SKM-1 treated with dmso at 0.1 percent for 144 hours (cell line): ENCODE measurements around the gene TRIM38.
"Not testable (repeated sequence)": the region's sequence is repeated elsewhere in the genome, so short reads cannot be mapped to it uniquely, and the experiment has no call there.

Source experiments
- DNase-seq: peaks from one replicate; lab custom pipeline; 2025; ENCODE audit not compliant: unreplicated experiment; lab: John Stamatoyannopoulos, UW

Gene TRIM38, protein sequence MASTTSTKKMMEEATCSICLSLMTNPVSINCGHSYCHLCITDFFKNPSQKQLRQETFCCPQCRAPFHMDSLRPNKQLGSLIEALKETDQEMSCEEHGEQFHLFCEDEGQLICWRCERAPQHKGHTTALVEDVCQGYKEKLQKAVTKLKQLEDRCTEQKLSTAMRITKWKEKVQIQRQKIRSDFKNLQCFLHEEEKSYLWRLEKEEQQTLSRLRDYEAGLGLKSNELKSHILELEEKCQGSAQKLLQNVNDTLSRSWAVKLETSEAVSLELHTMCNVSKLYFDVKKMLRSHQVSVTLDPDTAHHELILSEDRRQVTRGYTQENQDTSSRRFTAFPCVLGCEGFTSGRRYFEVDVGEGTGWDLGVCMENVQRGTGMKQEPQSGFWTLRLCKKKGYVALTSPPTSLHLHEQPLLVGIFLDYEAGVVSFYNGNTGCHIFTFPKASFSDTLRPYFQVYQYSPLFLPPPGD

DNA sequence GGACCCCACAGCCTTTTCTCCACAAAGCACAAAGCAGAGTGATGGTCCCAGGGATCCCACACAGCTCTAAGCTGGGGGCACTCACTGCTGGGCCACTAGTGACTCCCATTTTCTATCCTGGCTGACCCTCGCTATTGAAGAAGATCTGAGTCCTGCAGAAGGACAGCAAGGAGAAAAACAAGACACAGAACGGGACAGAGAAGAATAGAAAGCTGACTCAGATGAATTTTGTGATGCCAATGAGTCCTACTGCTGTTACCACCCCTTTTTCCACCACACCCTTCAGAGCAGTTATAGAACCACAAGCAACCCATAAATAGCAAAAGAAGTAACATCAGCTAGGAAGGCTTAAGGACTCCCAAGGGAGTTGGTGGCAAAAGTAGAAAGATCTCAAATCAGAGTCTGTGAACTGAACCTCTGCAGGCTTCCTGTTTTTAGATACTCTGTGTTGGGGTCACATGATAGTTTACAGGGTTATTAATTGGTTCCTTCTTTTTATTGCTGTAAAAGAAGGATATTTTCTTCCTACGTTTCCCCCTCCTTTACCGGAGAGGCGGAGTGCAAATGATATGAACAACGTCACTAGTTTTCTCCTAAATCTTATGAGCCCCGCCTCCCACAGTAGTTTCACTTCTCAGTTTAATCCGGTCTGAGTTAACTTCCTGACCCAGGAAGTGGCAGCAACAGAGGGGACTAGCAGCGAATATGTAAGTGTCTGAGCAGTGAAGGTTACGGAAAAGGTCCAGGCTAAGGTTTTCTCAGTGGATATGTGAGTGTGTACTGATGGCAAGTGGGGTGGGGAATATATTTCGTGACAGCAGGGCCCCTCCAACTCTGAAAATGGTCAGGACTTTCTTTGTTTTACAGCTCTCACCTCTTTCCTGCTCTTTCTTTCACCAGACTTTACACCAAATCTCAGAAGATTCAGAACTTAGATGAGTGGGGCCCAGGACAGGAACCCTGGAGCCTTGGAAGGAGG lies at the start of gene TRIM38:
Gene TRIM38, plus strand, starts transcription at position 654 of the 979 bp plus-strand sequence. CDS start 3,721 bp downstream, outside the sequence.
- peak; percentile 88 for DNase-seq

DNA sequence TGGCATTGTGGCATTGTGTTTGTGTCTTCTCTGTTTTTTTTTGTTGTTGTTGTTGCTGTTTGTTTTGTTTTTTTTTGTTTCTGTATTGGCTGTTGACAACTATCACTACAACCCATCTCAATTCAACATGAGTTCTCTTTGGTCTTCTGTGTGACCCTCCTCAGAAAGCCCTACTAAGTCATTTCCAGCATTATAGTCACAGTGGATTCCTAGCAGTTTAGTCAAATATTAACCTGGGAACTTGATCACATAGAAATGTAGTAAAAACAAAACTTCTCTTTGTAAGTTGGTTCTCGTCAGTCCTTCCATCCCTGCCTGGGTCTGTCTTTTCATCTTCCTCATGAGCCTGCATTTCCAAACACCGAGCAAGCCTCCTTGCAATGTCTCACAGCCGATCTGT lies 48.9 kb upstream of the TRIM38 start:
- no peak for DNase-seq

DNA sequence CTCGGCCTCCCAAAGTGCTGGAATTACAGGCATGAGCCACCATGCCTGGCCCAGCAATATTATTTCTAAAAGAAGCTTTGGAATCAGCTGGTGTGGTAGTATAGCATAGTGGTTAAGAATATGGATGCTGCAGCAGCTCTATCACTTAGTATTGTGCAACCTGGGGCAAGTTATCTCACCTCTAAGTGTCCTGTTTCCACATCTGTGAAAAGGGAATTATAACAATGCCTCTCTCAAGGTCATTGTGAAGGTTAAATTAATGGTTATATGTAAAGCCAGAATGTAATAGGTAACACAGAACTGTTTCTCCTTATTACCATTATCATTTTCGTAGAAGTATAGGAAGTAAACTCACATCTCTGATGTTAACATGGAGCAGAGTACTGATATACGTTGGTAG lies 46.3 kb upstream of the TRIM38 start:
- DNase-seq = no peak

DNA sequence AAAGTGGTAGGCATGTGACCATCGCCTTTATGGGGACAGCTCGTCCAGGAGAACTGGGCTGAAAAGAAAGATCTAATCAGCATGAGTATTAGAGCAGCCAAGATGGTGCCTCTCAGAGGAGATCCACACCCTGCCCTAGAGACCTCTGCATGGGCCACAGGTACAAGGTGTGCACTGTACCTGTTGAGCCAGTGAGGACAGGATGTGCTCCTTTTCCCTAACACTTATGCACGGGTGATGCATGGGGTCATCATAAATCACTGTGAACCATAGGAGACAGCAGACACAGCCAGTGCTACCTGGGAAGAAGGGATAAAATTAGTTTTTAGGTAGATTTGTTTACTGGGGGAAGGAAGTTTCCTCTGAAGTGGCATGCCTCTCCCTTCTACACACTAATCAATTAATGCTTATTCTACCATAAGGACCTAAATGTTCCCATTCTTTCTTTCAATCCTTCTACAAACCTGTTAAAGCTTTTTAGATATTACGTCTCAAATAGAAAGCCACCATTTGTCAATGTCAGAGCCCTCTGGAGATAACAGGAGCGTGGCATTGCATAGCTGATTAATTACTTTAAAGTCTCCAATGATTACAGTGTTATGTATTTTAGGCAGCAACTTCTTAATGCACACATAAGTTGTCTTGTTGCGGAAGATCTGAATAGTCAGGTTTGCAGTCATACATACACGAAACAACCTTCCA lies 45.7 kb upstream of the TRIM38 start:
- no peak for DNase-seq

DNA sequence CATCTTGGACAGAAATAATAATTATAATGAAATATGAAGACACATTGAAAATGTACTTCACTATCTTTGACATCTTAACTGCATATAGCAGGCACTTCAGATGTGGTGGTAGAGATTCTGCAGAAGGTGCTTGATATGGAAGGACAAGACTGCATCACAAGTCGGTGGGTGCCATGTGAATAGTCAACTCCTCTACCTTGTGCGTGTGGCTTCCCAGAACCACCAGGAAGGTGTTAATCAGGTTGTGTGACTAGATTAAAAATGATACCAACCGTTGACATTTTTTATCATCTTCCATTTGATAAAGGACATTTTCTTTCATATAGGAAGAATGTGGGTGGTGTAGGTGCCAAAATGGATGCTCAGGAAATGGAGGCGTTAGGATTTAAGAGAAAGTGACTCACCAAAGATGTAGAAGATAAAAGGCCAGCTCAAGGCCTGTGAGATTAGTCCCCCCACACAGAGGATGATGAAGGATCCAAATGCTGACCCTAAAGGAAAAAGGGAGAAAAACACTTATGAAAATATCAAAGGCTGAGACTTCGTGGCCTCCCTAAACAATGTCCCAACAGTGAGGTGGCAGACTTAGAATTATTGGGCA lies 44.4 kb upstream of the TRIM38 start:
- DNase-seq = no peak

DNA sequence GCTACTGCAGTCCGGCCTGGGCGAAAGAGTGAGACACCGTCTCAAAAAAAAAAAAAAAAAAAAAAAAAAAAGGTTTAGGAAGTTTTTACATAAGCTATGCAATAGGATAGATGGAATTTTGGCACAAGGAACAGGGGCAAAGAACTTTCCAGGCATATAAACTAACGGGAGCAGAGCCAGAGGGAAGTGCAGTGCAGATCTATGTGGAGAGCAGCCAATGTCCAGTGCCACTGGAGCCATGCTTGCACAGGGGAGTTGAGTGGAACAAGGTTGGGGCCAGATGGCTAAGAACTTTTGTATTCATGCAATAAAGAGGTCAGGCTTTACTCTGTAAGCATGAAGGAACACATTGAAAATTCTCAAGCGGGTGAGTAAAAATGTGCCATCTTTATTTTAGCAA lies 42.9 kb upstream of the TRIM38 start:
- no peak for DNase-seq

DNA sequence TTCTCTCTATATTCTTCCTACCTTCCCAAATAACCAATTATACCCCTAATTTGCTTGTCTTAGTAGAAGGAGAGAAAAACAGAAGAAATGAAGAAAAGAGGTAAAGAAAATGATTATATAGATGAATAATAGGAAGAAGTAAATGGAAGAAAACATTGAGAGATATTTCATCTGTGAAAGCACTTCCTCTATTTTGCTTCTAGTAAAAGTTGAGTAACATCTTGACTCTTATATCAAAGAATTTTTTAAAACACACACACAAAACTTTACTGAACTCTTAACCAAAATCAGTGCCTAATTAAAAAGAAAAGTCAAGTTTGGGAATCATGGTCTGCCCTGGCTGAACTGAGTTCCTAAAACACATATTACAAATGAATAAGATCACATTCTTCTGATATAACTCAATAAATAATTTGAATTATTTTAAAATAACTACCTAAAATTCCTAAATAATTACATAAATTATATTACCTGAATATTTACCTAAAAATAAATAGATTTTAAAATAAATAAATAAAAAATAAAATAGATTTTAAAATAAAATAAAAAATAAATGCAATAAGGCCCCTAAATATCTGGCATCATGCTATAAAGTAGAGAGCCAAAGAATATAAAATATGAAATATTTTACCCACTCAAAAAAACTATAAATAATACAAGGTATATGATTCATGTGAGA lies 40.9 kb upstream of the TRIM38 start:
- DNase-seq = peak; percentile 50

DNA sequence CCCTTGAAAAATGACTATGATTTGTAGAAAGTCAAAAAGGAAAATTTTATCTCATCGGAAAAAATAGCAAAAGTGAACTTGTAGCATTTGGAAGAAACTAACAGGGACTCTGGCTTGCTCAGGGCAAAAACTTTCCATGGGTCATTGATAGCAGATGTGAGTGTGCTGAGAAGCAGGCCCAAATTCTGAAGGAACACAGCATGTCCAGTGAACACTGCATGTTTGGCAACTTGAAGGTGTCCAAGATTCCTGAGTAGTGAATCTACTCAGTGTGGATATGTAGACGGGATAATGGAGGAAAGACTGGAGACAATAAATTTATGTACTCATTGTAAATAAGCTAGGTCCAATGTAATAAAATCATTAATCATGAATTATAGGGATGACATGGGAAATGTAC lies 40.3 kb upstream of the TRIM38 start:
- no peak for DNase-seq

DNA sequence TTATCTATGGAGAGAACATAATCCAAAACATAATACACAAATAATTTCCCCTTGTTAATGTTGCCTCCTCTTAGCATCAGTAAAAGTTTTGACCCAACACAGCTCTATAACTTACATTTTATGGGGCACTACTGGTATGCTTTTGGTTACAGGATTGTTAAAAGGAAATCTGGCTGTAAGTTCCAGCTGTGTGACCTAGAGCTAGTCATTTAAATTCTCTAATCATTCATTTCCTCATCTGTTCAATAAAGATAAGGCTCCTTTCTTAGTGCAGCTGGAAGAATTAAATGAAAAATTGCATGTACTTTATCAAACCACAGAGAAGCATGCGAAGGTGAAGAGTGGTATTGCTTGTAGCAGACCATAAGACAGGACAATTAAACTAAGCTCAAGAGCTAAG lies 36.7 kb upstream of the TRIM38 start:
- DNase-seq = no peak

DNA sequence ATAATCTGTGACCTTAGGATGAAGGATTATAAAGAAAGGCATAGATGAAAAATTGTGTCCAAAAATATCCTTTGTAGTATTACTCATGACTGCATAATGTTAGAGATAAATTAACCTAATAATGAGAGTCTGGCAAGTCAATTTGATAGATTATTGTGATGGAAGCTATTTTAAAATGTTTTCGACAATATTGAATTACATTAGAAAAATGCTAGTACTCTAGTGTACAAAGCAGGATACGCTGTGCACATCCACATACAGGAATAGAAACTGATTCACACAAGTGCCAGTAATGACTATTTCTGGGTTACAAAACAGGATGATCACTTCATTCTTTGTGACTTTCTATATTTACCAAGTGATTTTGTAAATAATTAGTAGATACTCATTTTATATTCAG lies 35.4 kb upstream of the TRIM38 start:
- DNase-seq = no peak

DNA sequence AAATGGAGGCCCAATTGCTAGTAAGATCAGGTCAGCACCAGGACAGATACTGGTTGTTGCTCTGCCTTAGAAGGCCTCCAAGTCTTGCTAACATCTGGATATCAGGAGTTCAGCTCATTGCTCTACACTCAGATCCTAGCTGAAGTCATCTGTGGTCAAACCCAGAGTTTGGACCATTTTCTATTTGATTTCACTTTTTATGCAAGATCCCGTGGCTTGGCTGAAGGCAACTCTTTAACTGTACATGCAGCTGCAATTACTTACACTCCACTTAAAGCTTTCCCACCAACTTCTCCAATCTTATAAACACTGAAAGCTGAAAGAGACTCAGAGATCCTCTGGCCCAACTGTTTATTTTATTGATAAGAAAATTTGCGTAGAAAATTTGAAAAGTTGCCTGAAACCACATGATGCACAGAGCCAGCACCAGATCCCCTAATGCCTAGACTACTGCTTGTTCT lies 34.8 kb upstream of the TRIM38 start:
- no peak for DNase-seq

DNA sequence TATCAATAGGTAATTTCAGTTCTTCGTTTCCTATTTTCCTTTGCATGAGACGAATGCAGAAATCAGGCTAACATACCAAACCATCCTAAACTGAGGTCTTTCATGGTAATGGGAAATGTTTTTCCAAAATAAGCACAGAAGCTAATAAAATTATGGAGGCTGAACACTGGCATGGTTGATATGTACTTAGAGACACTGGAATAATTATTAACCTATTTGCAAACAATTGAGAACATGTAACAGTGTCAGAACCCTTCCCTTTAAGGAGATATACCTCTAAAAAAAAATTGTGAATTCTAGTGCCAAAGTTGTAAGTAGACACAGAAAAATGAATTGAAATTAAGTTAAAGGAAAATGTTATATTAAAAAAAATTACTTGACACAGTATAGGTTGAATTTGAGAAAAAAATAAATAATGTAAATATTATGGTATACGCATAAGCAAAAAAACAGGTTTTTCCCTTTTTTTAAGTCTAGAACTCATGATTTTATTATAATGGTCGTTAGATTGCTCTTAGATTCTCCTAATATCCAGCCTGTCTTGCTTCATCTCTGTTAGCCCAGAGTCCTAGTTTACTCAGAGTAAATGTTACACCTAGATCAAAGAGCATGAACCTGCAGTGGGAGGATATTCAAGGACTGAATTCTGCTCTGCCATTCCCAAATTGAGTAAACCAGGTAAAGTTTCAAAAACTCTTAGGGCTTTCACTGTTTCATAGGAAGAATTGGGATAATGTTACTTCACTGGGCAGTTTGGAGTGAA lies 33.9 kb upstream of the TRIM38 start:
- no peak for DNase-seq

DNA sequence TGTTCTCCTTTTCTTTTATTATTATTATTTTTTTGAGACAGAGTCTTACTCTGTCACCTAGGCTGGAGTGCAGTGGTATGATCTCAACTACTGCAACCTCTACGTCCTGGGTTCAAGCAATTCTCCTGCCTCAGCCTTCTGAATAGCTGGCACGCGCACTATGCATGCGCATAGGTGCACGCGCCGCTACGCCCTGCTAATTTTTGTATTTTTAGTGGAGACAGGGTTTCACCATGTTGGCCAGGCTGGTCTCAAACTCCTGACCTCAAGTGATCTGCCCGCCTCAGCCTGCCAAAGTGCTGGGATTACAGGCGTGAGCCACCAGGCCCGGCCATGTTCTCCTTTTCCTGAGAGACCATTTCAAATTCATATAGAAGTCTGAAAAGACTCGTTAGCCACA lies 32.8 kb upstream of the TRIM38 start:
- not testable (repeated sequence) for DNase-seq

DNA sequence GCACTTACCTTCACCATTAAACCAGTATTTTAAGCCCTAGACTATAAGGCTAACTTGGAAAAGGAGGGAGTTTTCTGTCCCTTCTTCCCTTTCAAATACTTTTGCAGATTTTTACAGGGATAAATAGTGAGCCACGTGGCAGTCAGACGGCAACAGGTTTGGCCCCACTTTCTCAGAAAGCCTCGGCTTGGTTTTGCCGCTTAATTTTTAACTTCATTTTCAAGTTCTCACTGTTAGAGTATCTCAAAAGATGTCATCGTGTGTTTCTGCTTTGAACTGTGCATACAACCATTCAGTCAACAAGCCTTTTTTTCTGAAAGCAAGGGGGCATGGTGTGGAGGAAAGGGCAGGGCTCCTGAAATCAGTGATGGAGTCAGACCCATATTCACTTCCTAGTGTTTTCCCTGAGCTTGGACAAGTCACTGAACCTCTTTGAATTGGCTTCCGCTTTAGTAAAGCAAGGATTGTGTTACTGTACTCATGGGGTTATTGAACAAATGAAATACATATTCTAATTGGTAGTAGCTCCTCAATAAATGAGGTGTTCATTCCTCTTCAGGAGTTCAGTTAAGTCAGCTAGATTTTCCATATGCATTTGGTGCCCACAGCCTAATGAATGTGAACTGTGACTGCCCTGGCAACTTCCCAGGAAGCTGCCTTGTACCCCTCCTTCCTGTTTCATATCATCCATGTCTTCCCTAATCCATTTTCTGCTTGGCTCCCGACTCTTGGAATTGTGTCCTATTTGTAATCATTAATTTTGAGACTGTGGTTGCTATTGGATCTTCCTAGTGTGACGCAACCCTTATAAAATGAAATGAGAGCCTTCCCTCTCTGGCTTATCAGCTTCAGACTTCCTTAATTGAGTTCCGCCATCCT lies 31.8 kb upstream of the TRIM38 start, which contains the start of gene SLC17A2:
Gene SLC17A2, minus strand, starts transcription at position 160 of the 879 bp plus-strand sequence. CDS start 4,895 bp downstream, outside the sequence.
- no peak for DNase-seq

DNA sequence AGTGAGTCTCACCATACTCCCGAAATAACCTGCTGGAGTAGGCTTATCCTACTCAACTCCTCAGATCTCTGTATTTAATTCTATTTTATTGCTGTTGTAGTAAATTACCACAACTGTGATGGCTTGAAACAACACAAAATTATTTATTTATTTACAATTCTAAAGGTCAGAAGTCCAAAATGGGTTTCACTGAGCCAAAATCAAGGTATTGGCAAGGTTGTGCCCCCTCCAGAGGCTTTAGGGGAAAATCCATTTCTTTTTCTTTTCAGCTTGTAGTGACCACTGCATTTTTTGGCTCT lies 31.2 kb upstream of the TRIM38 start:
- DNase-seq = no peak

DNA sequence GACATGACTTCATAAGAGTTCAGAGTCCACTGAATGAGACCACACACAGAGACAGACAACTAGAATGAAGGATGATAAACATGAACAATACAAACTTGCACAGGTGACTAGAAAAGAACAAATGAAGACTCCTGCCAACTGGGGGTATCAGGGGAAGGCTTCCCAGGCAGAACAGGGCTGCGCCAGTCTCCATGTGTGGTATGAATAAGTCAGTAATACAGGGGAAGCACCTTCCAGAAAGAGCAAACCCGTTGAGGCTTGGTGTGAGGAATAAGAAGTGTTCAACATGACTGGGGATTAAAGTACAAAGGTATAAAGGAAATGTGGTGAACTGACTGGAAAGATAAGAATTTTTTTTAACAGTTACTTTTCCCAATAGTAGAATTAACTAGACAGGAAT lies 28.4 kb upstream of the TRIM38 start:
- no peak for DNase-seq

DNA sequence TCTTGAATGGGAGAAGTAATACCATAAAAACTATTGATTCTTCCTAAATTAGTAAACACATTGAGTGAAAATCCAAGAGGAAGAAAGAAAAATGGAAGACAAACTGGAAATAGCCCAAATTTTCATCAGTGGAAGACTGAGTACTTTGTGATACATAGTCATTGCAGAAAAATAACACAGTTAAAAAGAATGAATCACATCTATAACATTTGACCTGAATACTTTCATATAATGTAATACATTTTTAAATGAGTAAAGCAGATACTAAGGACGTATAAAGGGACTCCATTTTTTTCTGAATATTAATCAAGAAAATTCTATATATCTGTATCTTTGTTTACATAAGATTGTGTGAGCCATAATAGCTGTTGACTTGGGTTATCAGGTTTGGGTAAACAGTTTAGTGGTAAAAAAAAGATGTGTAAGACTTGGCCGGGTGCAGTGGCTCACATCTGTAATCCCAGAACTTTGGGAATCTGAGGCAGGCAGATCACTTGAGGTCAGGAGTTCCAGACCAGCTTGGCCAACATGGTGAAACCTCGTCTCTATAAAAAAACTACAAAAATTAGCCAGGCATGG lies 27.8 kb upstream of the TRIM38 start:
- no peak for DNase-seq

DNA sequence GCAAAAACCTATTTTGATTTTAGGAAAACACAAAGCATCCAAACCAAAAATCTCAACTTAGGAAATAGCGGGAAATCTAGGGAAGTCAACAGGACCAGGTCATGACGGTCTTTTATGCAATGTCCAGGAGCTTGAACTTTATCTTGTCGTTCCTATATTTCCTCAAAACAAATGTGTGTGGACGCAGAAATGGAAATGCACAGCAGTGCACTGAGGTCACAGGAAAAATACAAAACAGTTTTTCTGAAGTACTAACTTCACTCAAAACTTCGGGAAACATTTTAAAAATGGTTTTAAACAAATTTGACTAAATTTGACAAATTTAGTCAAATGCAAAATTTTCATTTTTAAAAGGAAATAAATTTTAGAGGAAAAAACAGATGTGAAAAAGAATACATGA lies 26.6 kb upstream of the TRIM38 start:
- DNase-seq = no peak
